SW 1271 (cell line): ENCODE data around the gene MDC1.
"Not testable (repeated sequence)": the region's sequence is repeated elsewhere in the genome, so short reads cannot be mapped to it uniquely, and the experiment has no call there.

ENCODE experiments used
- DNase-seq, 2 experiments: peaks; one replicate each; lab custom pipeline; 2025; lab: John Stamatoyannopoulos, UW

Gene MDC1

GRCh38 chr6:30725713-30726505 is 8.8 kb upstream of the MDC1 start:
- peak in 1 of 2 experiments; percentile 76 for DNase-seq

GRCh38 chr6:30724906-30725667 is 8.0 kb upstream of the MDC1 start:
- peak in 1 of 2 experiments; percentile 59 for DNase-seq

GRCh38 chr6:30723843-30724741 is 7.0 kb upstream of the MDC1 start:
- not testable (repeated sequence) for DNase-seq

- not testable (repeated sequence) for DNase-seq
Measured at GRCh38 chr6:30723159-30723842, 6.2 kb upstream of the MDC1 start.

- DNase-seq = peak in 1 of 2 experiments; percentile 76
Measured at GRCh38 chr6:30722280-30723112, 5.4 kb upstream of the MDC1 start.

DNA sequence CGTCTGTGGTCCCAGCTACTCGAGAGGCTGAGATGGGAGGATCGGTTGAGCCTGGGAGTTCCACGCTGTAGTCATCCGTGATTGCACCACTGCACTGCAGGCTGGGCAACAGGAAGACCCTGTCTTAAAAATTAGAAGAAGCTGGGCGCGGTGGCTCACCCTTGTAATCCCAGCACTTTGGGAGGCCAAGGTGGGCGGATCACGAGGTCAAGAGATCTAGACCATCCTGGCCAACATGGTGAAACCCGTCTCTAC is 4.9 kb upstream of the MDC1 start:
- not testable (repeated sequence) for DNase-seq

DNA sequence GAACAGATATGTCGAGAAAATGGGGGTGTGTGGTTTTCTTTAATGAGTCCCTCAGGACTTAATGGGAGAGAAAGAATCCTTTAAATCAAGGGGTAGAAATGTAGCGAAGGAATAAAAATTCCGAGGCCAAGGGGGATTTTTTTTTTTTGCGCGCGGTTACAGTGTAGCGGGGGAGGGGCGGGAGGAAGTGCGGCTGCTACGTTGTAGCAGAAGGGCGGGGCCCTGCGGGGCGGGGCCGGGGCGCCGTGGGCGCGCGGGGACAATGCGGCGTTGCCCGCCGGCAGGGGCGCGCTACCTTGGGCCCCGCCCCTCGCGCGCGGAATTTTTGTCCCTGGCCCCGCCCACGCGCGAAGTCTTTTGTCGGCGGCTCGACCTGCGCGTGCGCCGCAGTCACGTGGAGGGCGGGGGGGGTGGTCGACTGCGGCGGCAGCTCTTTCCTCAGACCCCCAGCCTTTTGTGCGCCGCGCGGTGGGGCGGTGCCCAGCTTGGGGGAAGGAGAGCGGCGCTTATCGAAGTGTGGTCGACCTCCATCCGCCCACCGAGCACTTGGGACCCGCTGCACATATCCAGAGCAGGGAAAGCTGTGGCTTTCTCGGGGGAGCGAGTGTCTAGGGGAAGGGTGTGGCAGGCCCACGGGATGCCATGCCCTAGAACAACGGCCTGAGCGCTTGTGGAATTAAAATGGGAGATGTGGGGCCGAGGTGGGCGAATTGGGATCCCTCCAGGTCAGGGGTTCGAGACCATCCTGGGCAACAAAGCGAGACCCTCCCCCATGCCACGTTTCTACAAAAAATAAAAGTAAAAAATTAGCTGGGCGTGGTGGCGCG is 4.3 kb upstream of the MDC1 start:
- DNase-seq = peak; percentile 46 to 86

DNA sequence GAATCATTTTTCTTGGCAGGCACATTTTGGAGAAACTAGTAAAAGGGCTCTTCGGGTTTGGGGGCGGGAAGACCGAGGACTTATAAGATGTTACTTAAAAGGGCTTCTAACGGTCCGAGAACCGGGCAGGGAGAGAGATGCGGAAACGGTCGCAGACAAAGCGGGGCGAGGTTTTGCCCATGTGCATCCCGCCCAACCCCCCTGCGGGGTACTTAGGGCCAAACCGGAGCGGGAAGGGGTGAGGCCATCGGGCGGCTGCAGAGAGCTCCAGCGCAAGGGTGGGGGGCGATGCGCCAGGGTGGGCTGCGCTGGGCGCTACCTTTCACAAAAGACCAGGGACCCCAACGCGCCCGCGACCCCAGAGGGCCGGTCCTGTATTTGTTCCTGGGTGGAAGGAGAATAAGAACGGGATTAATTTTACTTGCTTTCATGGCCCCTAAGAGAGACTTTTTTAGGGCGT is 3.7 kb upstream of the MDC1 start:
- DNase-seq = peak in 1 of 2 experiments; percentile 49

GRCh38 chr6:30719791-30720737 is 3.0 kb upstream of the MDC1 start, which contains the start of gene TUBB:
Gene TUBB, plus strand, starts transcription at chr6:30720352. Its CDS starts 155 bp downstream, at chr6:30720507.
- DNase-seq = peak; percentile 91 to 98

GRCh38 chr6:30719356-30719755 is 2.3 kb upstream of the MDC1 start:
- DNase-seq = no peak

DNA sequence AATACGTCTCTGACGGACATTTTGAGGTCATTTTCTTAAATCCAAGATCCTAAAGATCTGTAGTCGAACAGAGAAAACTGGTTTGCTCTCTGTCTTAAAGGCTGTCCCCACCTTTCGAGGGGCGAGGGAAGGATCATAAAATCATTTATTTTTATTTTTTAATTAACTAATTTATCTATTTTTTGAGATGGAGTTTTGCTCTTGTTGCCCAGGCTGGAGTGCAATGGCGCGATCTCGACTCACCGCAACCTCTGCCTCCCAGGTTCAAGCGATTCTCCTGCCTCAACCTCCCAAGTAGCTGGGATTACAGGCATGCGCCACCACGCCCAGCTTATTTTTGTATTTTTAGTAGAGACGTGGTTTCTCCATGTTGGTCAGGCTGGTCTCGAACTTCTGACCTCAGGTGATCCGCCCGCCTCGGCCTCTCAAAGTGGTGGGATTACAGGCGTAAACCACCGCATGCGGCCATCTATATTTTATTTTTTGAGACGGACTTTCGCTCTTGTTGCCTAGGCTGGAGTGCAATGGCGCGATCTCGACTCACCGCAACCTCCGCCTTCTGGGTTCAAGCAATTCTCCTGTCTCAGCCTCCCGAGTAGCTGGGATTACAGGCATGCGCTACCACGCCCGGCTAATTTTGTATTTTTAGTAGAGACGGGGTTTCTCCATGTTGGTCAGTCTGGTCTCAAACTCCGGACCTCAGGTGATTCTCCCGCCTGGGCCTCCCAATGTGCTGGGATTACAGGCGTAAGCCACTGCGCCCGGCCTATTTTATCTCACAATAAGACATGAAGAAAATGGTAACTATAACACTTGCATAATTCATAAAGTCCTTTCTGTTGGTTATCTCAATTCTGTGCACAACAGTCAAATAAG is 1.0 kb upstream of the MDC1 start:
- DNase-seq = not testable (repeated sequence)

DNA sequence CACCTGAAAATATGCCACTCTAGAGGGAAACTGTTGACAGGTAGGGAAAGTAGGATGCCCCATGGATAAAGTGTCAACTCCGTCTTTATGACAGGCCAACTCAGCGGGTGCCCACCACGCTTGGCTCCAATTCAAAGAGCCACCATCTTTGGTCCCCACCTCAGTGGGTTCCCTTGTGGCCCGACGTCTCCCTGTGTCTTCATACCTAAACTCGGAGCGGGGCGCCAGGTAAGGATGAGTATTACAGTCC is 277 bp downstream of the MDC1 start:
- no peak for DNase-seq

DNA sequence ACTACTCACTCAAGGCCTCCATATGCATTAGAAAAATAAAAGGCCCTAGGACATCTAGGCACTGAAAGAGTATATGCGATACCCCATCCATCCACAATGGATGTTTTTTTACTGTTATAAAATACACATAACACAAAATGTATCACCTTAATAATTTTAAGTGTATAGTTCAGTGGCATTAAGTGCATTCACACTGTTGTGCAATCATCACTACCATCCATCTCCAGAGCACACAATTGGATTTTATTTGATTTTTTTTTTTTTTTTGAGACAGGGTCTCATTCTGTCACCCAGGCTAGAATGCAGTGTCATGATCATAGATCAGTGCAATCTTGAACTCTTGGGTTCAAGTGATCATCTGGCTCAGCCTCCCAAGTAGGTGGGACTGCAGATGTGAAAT is 2.8 kb downstream of the MDC1 start:
- DNase-seq = no peak

- no peak for DNase-seq
Measured at GRCh38 chr6:30712441-30712945, 4.6 kb downstream of the MDC1 start.

DNA sequence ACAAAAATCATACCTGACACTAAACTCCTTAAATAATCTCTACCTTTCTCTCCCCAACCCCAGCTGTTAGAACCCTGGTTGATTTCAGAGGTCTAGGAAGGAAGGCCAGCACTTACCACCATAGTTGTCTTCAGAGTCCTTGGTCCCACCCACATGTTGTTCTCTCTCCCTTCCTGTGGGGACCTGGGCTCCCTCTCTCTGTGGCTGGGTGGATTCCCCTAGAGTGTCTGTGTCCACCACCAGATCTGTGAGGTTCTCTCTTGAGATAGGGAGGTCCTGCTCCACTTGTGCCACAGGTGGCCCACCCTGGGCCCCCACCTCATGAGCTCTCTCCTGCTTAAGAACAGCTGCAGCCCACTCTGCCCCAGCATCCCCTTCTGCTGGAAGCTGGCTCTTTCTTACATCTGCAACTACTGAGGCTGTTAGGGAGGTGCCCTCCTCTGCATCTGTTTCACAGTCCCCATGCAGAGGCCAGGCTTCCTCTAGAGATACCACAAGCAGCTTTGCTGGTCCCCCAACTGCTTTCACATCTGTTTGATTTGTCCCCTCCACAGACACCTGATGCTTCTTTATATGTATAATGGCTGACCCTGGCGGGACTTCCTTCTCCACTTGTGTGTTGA is 5.2 kb downstream of the MDC1 start:
- no peak for DNase-seq

GRCh38 chr6:30709101-30709868 is 7.8 kb downstream of the MDC1 start:
- DNase-seq = no peak
